ENCODE measurements around the gene LAIR2. TPM values are rescaled to one million over a fixed set of nuclear protein-coding genes. Genes with fewer than 3 reads are reported as not detected.

LAIR2 gene, protein sequence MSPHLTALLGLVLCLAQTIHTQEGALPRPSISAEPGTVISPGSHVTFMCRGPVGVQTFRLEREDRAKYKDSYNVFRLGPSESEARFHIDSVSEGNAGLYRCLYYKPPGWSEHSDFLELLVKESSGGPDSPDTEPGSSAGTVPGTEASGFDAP
- 1 to 10 TPM in 1 of 2 donors, not detected in 1; 1.1 TPM for total RNA-seq
- long read RNA-seq: 0 reads

DNA sequence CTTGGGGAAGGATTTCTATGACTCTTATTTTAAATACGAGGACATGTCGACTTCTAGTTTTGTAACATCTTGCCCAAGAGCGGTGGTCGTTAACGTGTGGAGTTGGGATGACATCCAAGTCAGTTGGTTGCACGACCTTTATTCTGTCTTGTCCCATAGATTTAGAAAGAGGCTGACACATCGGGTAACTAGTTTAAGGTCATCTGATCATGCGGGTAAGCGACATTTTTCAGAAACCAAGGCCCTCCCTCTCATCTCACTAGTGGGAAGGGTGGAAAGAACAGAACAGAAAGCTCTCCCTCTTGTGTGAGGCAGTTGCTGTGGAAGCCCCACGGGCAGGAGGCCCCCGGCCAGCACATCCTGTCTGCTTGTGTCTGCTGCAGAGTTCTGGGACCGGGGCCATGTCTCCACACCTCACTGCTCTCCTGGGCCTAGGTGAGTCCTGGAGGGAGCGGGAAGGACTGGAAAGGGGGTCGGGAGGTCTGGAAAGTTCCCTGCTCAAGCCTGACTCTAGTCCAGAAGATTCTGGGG is at the start of gene LAIR2:
Gene LAIR2 (plus strand): TSS at position 314 of the 531 bp plus-strand sequence. CDS start 88 bp downstream, at position 402.
- no peak for DNase-seq
- intact Hi-C loops (cut with DNase I): no loop called here

DNA sequence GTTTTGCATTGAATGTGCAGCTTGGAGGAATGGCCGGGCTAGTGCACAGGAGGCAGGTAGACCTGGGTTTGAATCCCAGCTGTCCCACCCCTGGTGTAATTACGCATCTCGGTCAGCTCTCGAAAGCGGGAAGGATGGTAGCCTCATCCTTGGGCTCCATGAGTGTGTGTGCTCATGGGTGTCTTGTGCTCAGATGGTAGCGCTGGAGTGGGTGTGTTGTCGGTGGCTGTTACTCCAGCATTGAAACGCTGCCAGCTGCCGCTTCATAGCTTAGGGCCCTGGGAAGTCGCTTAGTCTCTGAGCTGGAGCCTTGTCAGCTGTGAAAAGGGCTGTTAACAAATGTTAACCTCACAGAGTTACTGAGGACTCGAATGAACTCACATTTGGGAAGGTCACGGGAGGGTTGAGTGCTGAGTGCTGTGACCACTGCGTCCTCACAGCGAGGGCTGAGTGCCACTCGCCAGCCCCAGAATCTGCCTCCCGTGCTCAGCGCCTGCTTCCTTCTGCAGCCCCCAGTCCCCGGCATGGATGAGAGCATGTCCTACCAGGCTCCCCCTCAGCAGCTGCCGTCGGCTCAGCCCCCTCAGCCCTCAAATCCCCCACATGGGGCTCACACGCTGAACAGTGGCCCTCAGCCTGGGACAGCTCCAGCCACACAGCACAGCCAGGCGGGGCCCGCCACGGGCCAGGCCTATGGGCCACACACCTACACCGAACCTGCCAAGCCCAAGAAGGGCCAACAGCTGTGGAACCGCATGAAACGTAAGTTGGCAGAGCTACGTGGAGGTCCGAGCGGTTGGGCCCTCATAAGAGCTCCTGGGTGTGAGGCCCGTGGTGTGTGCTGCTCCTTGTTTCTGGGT is 48.5 kb upstream of the LAIR2 start:
- ATAC-seq (no peak), DNase-seq (no peak)
- intact Hi-C loops (cut with DNase I): no loop called here

More for the DNA sequence above, at the start of gene LAIR2:
- ATAC-seq: no peak

DNA sequence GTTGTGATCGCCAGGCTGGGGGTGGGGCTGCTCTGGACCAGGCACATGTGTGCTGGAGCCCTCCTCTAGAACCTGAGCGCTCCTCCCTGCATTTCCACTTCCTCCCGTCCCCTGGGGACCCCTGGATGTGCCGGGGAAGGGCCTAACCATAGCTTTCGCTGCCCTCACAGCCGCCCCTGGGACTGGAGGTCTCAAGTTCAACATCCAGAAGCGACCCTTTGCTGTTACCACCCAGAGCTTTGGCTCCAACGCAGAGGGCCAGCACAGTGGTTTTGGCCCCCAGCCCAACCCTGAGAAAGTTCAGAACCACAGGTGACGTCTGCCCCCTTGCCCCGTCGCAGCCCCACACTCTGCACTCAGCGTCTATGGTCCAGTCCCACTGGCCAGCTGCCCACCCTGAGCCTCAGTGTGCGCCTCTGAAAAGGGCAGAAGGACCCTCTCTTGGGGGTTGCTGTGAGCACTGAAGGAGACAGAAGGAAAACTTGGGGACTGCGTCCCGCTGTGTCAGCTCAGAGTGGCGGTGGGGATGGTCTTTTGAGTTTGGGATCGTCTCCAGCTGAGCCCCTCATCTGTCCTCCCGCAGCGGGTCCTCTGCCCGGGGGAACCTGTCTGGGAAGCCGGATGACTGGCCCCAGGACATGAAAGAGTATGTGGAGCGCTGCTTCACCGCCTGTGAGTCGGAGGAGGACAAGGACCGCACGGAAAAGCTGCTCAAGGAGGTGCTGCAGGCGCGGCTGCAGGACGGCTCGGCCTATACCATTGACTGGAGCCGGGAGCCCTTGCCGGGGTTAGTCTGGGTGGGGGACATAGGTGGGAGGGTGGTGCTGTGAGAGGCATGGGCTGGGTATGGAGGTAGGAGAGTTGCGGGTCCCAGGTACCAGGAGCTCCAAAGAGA is 47.6 kb upstream of the LAIR2 start:
- DNase-seq: no peak
- ATAC-seq: no peak
- intact Hi-C loops (cut with DNase I): no loop called here

DNA sequence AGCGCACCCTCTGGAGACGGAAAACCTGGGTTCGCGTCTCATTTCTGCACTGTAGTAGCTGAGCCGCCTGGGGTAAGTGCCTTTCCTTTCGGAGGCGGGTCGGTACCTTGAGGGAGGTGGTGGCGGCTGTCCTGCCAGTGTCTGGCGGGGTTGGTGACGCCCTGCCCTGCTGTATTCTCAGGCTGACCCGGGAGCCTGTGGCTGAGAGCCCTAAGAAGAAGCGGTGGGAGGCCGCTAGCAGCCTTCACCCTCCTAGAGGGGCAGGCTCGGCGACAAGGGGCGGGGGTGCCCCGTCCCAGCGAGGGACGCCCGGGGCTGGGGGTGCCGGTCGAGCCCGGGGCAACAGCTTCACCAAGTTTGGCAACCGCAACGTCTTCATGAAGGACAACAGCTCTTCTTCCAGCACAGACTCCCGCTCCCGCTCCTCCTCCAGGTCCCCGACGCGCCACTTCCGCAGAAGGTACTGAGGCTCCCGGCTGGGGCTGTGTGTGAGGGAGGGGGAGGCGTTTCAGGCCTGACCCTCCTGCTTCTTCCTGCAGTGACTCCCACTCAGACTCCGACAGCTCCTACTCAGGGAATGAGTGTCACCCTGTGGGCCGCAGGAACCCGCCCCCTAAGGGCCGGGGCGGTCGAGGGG is 46.7 kb upstream of the LAIR2 start:
- intact Hi-C loops (cut with DNase I): no loop called here
- ATAC-seq (no peak), DNase-seq (no peak)

DNA sequence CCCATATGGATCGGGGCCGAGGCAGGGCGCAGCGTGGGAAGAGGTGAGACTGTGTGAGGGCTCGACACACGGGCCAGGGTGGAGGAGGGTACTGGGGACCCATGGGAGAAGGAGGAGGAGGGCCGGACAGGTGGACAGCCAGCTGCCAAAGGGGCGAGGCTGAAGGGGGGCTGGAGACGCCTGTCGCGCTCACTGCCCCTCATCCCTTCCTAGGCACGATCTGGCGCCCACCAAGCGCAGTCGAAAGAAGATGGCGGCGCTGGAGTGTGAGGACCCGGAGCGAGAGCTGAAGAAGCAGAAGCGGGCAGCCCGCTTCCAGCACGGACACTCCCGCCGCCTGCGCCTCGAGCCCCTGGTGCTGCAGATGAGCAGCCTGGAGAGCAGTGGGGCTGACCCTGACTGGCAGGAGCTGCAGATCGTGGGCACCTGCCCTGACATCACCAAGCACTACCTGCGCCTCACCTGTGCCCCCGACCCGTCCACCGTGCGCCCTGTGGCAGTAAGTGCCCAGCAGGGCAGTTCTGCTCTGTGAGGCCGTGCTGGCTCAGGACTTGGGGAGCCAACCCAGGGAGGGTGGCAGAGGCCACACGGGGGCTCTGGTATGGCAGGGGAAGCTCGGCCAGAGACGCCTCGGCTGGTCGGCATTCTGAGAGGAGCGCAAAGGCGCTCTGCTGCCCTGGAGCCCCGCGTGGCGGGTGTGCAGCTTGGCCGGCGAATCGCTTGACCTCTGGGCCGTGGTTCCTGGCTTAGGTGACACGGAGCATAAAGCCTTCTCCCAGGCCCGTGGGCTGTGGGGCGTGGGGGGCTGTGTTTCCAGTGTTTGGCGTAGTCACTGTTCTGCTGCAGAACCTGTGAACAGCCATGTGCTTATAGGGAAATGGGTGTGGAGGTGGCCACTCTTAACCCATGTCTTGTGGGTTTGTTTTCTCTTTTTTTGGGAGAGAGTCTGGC is 45.9 kb upstream of the LAIR2 start:
- intact Hi-C loops (cut with DNase I): no loop called here
- DNase-seq (no peak), ATAC-seq (no peak)

DNA sequence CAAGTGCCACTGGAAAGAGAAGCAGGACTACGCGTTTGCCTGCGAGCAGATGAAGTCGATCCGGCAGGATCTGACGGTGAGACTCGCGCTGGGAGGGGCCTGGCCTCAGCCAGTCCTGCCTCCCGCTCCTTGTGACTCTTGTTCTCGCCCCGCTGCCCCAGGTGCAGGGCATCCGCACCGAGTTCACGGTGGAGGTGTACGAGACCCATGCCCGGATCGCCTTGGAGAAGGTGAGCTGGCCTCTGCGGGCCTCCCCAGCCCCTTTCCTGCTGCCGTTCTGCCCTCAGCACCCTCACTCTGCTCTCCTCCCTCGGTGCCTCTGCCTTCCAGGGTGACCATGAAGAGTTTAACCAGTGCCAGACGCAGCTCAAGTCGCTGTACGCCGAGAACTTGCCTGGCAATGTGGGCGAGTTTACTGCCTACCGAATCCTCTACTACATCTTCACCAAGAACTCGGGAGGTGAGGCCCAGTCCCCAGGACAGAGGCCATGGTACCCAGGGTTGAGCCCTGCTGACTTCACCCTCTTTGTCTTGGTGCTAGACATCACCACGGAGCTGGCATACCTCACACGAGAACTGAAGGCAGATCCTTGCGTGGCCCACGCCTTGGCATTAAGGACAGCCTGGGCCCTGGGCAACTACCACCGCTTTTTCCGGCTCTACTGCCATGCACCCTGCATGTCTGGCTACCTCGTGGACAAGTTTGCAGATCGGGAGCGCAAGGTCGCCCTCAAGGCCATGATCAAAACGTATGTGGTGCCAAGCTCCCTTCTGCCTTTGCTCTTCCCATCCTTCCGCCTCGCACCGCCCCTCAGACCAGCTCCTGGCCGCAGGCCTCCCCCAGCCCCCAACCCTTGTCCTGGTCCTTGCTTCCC is 44.6 kb upstream of the LAIR2 start:
- ATAC-seq: no peak
- intact Hi-C loops (cut with DNase I): no loop called here
- DNase-seq: no peak

DNA sequence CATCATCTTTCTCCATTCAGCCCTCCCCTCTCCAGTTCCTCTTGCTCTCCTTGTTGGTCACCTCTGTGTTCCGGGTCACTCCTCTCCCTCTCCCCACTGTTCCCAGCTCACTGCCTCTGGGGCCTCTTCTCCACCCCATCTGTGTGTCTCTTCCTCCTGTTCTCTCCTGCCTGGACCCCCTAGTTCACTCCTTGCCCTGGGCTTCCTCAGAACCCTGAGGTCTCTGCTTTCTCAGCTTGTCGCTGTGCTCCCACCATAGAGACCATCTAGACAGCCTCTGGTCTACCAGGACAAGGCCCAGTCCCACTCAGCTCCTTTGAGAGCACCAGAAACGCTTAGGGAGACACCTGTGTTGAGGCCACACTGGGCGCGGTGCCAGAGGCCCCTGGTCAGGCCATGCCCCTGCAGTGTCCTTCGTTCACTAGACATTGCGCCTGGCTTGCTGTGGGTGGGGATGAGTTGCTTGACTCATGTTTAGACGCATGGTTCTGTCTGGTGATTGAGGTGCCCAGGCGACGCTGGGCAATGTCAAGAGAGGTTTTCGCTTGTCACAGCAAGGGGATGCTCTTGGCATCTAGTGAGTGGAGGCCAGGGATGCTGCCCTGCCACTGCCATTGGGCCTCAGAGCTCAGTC is 43.9 kb upstream of the LAIR2 start:
- intact Hi-C loops (cut with DNase I): no loop called here
- DNase-seq: no peak
- ATAC-seq: no peak

DNA sequence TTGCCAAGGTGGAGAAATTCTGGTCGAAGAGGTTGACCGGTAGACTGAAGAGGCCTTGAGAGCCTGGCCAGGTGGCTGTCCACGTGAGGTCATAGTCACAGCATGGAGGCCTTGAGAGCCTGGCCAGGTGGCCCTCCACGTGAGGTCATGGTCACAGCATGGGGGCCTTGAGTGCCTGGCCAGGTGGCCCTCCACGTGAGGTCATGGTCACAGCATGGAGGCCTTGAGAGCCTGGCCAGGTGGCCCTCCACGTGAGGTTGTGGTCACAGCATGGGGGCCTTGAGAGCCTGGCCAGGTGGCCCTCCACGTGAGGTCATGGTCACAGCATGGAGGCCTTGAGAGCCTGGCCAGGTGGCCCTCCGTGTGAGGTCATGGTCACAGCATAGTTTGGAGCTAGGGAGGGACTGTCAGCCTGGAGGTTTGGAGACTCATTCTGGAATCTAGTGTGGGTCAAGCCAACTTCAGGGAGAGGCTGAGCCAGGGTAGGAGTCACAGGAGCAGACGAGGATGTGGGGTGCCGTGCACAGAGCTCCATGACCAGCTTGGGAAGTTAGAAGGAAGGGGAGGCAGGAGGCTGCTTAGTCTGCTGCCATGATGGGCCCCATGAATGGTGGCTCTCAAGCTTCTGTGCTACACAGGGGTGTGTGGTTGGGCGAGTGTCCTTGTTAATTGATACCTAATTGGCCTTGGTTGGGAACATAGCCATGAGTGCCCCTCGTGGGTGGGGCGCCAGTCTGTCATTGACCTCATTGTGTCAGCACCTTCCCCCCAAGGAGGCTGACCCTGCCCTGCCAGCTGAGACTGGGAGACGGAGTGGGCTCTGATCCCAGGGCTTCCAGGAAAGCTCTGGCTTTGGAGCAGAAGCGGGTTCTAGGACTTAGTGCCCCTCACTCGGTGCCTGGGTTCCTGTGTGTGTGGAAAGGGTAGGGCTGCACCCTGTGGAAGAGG is 43.1 kb upstream of the LAIR2 start:
- intact Hi-C loops (cut with DNase I): no loop called here
- DNase-seq: no peak
- no peak for ATAC-seq

DNA sequence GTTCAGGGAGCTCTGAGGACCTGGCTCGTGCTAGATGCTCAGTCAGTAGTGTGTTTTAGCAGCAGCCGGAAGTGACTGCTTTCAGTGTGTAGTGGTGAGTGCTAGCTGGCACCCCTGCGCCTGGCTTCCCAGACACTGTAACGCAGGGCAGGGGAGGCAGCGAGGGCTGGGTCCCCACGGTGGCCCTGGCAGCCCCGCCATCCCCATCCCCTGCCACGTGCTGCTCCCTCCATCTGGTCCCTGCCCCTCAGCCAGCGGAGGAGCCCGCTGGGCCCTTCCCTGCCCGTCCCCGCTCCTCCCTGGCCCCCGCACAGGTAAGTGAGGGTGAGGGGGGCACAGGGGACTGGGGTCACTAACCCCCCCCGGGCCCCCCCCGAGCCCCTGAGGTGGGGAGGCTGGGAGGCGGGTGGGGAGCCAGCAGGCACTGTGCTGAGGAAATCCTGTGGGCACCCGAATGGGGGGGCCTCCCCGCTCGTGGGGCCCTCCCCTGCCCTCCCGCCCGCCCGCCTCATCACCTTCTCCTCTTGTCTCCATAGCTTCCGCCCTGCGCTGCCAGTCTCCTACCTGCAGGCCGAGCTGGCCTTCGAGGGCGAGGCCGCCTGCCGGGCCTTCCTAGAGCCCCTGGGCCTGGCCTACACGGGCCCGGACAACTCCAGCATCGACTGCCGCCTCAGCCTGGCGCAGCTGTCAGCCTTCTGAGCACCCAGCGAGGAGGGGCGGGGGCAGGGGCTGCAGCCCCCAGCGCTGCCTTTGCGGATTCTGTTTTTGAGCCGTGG is 42.2 kb upstream of the LAIR2 start:
- intact Hi-C loops (cut with DNase I): no loop called here
- ATAC-seq (no peak), DNase-seq (no peak)

DNA sequence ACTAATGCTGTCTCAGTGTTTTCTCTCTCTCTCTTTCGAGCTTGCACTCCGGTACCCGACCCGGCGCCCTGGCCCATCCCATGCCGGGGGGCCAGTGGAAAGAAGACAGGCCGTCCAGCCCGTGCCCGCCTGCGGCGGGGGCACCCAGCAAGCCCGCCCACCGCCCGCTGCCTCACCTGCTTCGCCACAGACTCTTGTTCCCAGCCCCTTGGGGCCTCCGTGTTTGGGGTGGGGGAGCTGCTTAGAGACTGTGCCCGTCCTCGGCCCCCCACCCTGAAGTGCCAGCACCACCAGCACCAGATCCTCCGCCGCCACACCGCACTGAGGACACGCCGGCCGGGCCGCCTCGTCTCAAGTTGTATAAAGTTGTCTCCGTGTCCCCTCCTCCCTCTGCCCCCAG is 41.4 kb upstream of the LAIR2 start:
- intact Hi-C loops (cut with DNase I): no loop called here
- DNase-seq (peak; percentile 32), ATAC-seq (no peak)

DNA sequence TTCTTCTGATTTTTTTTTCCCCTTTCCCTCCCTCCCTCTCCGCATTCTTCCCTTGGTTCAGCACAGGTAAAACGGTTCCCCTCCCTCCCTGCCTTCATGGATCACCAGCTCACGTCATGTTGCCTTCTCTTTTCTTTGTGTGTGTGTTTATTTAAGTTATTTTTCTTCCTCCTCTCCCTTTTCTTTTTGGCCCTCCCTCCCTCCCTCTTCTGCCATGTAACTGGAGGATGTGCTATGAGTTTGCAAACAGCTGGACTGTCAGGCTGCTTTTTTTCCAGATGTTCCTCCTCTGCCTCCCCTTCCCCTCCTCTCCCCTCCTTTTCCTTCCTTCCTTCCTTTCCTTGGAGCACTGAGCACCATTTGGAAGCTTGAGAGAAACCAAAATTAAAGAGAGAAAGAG is 41.0 kb upstream of the LAIR2 start:
- ATAC-seq: no peak
- intact Hi-C loops (cut with DNase I): no loop called here
- no peak for DNase-seq

DNA sequence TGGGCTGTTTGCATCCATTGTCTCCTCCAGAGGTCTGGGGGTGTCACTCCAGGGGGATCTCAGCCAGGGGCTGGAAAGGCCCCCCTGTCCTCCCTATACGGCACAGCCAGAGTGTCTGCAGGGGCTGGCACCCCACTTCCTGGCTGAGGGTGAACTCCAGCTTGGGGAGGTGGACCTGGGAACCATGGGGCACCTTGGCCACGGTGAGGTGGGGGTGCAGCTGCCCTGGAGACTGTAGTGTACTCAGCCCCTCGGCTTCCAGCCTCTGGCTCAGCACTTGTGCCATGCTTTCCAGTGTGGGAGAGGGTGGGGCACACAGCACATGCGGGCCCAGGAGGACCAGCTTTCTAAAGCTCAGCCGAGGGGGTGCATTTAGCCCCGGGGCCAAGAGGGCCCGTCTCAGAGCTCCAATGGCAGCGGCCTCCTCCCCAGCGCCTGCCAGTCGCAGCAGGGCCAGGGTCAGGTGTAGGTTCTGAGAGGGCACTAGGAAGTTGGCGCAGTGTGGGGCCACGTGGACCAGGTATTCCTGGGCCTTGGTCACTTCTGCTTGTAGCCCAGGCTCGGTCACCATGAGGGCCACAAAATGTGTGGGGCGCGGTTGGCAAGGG is 40.5 kb upstream of the LAIR2 start:
- DNase-seq (peak; percentile 41), ATAC-seq (no peak)
- intact Hi-C loops (cut with DNase I): no loop called here

DNA sequence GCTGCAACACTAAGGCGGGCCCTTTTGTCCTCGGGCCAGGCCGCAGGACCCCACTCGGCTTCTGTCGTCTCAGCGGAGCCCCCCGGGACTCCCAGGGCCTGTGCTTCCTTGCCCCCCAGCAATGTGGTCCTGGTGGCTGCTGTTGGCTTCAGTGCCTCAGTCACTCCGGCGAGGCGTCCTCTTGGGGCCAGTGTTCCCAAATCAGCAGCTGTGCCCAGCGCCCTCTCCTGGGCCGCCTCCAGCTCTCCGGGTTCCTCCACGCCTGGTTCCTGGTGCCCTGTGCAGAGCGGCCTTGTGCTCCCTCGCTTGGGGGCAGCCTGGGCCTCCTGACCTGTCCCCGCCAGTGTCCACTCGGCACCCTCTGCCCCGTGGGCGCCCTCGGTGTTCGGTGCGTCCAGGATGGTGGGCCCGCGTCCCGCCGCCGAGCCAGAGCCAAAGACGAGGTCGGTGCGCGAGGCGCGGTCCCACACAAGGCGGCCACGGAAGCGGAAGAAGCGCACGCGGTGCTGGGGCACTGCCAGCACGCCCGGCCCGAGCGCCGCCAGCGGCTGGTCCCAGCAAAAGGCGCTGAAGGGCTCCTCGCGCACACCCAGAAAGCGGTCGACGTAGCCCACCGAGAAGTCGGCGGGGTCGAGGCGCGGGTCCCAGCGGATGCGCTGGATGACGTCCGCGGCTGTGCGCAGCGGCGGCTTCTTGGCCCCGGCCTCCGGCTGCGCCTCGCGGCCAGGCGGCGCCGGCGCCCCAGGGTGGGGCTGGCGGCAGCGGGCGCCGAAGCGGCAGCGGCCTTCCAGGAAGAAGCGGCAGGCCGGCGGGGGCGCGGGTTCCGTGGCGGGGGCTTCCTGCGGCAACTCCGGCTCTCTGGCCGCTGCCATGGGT is 39.7 kb upstream of the LAIR2 start:
- DNase-seq (peak; percentile 88), ATAC-seq (peak; percentile 22 to 52)
- intact Hi-C loops (cut with DNase I): no loop called here
